ENCODE measurements around the gene ADCY4.

DNA sequence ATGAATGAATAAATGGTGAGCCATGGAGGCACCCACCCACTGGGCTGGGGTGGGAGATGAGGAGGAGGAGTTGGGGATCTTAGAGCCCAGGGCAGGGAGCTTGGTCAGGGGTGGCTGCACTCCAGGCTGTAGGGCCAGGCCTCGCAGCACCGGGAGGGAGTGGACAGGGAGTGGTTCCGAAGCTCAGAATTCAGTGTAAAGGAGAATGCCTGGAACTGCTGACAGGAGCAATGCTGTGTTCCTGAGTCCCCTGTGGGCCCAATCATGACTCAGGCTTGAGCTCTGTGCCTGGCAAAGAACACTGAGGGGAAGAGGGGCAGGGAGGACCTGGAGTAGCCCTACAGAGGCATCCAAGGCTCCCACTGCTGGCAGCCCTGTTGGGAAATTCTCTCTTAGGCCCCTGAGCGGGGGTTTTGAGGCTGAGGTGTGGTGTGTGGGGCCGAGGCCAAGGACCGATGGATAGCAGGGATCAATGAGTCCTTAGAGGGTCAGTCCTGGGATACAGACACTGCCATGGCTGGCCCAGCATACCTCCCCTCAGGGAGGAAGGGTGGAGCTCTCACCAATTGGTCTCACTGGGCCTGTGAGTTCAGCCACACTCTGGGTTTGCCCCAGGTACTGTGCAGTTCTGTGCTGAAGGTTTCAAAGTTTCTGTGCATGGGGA lies 53.9 kb downstream of the ADCY4 start:
- TF ChIP-seq, protein P1, sequence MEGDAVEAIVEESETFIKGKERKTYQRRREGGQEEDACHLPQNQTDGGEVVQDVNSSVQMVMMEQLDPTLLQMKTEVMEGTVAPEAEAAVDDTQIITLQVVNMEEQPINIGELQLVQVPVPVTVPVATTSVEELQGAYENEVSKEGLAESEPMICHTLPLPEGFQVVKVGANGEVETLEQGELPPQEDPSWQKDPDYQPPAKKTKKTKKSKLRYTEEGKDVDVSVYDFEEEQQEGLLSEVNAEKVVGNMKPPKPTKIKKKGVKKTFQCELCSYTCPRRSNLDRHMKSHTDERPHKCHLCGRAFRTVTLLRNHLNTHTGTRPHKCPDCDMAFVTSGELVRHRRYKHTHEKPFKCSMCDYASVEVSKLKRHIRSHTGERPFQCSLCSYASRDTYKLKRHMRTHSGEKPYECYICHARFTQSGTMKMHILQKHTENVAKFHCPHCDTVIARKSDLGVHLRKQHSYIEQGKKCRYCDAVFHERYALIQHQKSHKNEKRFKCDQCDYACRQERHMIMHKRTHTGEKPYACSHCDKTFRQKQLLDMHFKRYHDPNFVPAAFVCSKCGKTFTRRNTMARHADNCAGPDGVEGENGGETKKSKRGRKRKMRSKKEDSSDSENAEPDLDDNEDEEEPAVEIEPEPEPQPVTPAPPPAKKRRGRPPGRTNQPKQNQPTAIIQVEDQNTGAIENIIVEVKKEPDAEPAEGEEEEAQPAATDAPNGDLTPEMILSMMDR (IDR thresholded peaks at IDR 0.05): no peak
- no peak for TF ChIP-seq POLR2A (IDR thresholded peaks at IDR 0.05)

Data from body of pancreas (tissue), 4 donors.